Posterior cingulate gyrus (tissue), 11 donors: ENCODE data around the gene CCDC195.

Source experiments
- DNase-seq, 10 donors: peaks; one replicate each; pipeline versions ENCODE4 v3.0.0 to v3.0.0-alpha.2; 2020 to 2021; ENCODE audit warnings: mixed read lengths in 3 of 10
- intact Hi-C: fragments of 100-400 bp; cut with DNase I; formaldehyde crosslinking; loops from one replicate; pipeline ENCODE4 v1.15.1; 2023

Gene CCDC195

GRCh38 chr2:224716201-224716600, at the start of gene CCDC195:
Gene CCDC195 (minus strand): TSS chr2:224716365. CDS start chr2:224716365, 0 bp downstream.
- no peak for DNase-seq
- intact Hi-C loops = no loop called here

- intact Hi-C loops = no loop called here
- no peak for DNase-seq
Observed at GRCh38 chr2:224764565-224765236, 48.5 kb upstream of the CCDC195 start.

GRCh38 chr2:224757934-224758548, 41.9 kb upstream of the CCDC195 start:
- intact Hi-C loops = no loop called here

GRCh38 chr2:224753743-224754540, 37.8 kb upstream of the CCDC195 start:
- no peak for DNase-seq
- intact Hi-C loops = no loop called here

More at GRCh38 chr2:224757934-224758548, 41.9 kb upstream of the CCDC195 start:
- no peak for DNase-seq

- intact Hi-C loops = no loop called here
- no peak for DNase-seq
Observed at GRCh38 chr2:224751996-224752698, 36.0 kb upstream of the CCDC195 start.

- no peak for DNase-seq
- intact Hi-C loops = no loop called here
Observed at GRCh38 chr2:224749136-224749535, 33.0 kb upstream of the CCDC195 start.

GRCh38 chr2:224747765-224748164, 31.6 kb upstream of the CCDC195 start:
- intact Hi-C loops = no loop called here
- no peak for DNase-seq

GRCh38 chr2:224736227-224736626, 20.1 kb upstream of the CCDC195 start:
- intact Hi-C loops = no loop called here
- no peak for DNase-seq

GRCh38 chr2:224734949-224735348, 18.8 kb upstream of the CCDC195 start:
- intact Hi-C loops = no loop called here
- no peak for DNase-seq

- intact Hi-C loops = no loop called here
- no peak for DNase-seq
Observed at GRCh38 chr2:224731665-224732064, 15.5 kb upstream of the CCDC195 start.

GRCh38 chr2:224729435-224729834, 13.3 kb upstream of the CCDC195 start:
- intact Hi-C loops = no loop called here
- DNase-seq = no peak

GRCh38 chr2:224724331-224724730, 8.2 kb upstream of the CCDC195 start:
- intact Hi-C loops = no loop called here
- DNase-seq = no peak

GRCh38 chr2:224723586-224724217, 7.5 kb upstream of the CCDC195 start:
- no peak for DNase-seq

GRCh38 chr2:224722770-224723169, 6.6 kb upstream of the CCDC195 start:
- intact Hi-C loops = no loop called here

More at GRCh38 chr2:224723586-224724217, 7.5 kb upstream of the CCDC195 start:
- intact Hi-C loops = no loop called here

GRCh38 chr2:224722250-224722649, 6.1 kb upstream of the CCDC195 start:
- DNase-seq = no peak
- intact Hi-C loops = no loop called here

More at GRCh38 chr2:224722770-224723169, 6.6 kb upstream of the CCDC195 start:
- no peak for DNase-seq

- DNase-seq = no peak
- intact Hi-C loops = no loop called here
Observed at GRCh38 chr2:224716921-224717320, 756 bp upstream of the CCDC195 start.

- intact Hi-C loops = no loop called here
- DNase-seq = peak in 1 of 10 donors; percentile 7
Observed at GRCh38 chr2:224711859-224712665, 4.1 kb downstream of the CCDC195 start.

- intact Hi-C loops = no loop called here
- no peak for DNase-seq
Observed at GRCh38 chr2:224711381-224711780, 4.8 kb downstream of the CCDC195 start.

- intact Hi-C loops = no loop called here
Observed at GRCh38 chr2:224709301-224709700, 6.9 kb downstream of the CCDC195 start.

More at GRCh38 chr2:224709301-224709700, 6.9 kb downstream of the CCDC195 start:
- DNase-seq = no peak
